OCI-LY7 (cell line): Measurements from ENCODE around the gene HMGCLL1. TPM values are rescaled to one million over a fixed set of nuclear protein-coding genes. Genes with fewer than 3 reads are reported as not detected.

ENCODE experiments used
- BruUV-seq: library from RNA; stranded (reverse); fragments of 400-500 nt; replicated peaks from 2 replicates; lab custom pipeline; 2021; lab: Mats Ljungman, UMichigan
- CTCF ChIA-PET: fragments of 300-600 bp; sonication (Branson Sonifier 250); formaldehyde crosslinking; loops from one replicate; lab custom pipeline; 2022; ENCODE audit warnings: antibody characterized with exemption; ENCODE audit not compliant: unreplicated experiment; lab: Charles Lee
- POLR2A ChIA-PET: fragments of 300-600 bp; sonication (Branson Sonifier 250); formaldehyde crosslinking; loops from one replicate; lab custom pipeline; 2022; ENCODE audit warnings: antibody characterized with exemption; lab: Charles Lee
- DNase-seq: peaks from one replicate; pipeline ENCODE4 v3.0.0-alpha.2; 2015; ENCODE audit warnings: low spot score
- H2AFZ ChIP-seq: fragments of 200-600 bp; sonication (generic), shearing (Covaris generic); 2 replicates; pipeline ENCODE4 v1.6.1; 2014; ENCODE audit warnings: mild to moderate bottlenecking, antibody characterized with exemption, low read length, moderate library complexity
- H3K27ac ChIP-seq: fragments of 200-600 bp; sonication (generic); 2 replicates; pipeline ENCODE4 v1.5.1; 2014; ENCODE audit warnings: mixed run types, low read depth, mild to moderate bottlenecking, moderate library complexity, low read length, inconsistent platforms; ENCODE audit not compliant: poor library complexity, severe bottlenecking
- H3K36me3 ChIP-seq: fragments of 200-600 bp; sonication (generic); 2 replicates; pipeline ENCODE4 v1.6.1; 2014; ENCODE audit warnings: mild to moderate bottlenecking, antibody characterized with exemption, low read length, moderate library complexity, mixed read lengths; ENCODE audit not compliant: insufficient read depth
- H3K4me1 ChIP-seq: fragments of 200-600 bp; sonication (generic); 2 replicates; pipeline ENCODE4 v1.5.1; 2014; ENCODE audit warnings: mild to moderate bottlenecking, low read length; ENCODE audit not compliant: insufficient read depth, poor library complexity, severe bottlenecking
- H3K4me2 ChIP-seq: fragments of 200-600 bp; sonication (generic); 2 replicates; pipeline ENCODE4 v1.6.1; 2014; ENCODE audit warnings: mild to moderate bottlenecking, low read length
- H3K4me3 ChIP-seq: fragments of 200-600 bp; sonication (generic); 2 replicates; pipeline ENCODE4 v1.5.1; 2014; ENCODE audit warnings: mild to moderate bottlenecking, low read depth, low read length; ENCODE audit not compliant: poor library complexity, severe bottlenecking
- H3K79me2 ChIP-seq: fragments of 200-600 bp; sonication (generic); 2 replicates; pipeline ENCODE4 v1.6.1; 2016; ENCODE audit warnings: low read depth, mild to moderate bottlenecking, low read length, moderate library complexity, mixed read lengths; ENCODE audit not compliant: insufficient read depth
- H3K9me2 ChIP-seq: fragments of 200-600 bp; sonication (generic); 2 replicates; pipeline ENCODE4 v1.6.1; 2016; ENCODE audit warnings: mild to moderate bottlenecking, low read length, mixed read lengths; ENCODE audit not compliant: insufficient read depth
- H3K9me3 ChIP-seq: fragments of 200-600 bp; sonication (generic); 2 replicates; pipeline ENCODE4 v1.6.1; 2014; ENCODE audit warnings: mild to moderate bottlenecking, mixed run types, low read length, mixed read lengths
- H4K20me1 ChIP-seq: fragments of 200-600 bp; sonication (generic); 2 replicates; pipeline ENCODE4 v1.6.1; 2014; ENCODE audit warnings: mild to moderate bottlenecking, antibody characterized with exemption, low read length, moderate library complexity, mixed read lengths; ENCODE audit not compliant: insufficient read depth
- EZH2phosphoT487 ChIP-seq: fragments of 200-600 bp; sonication (generic); IDR thresholded peaks from 2 replicates; pipeline ENCODE4 v1.6.1; 2018; ENCODE audit warnings: low read depth, borderline replicate concordance, mild to moderate bottlenecking, mixed run types, antibody characterized with exemption, low read length, moderate library complexity, mixed read lengths
- intact Hi-C: fragments of 100-400 bp; cut with micrococcal nuclease; formaldehyde crosslinking; loops from one replicate; pipeline ENCODE4 v1.10.0; 2022; ENCODE audit not compliant: unreplicated experiment
- total RNA-seq, 2 experiments: library from RNA; depleted of rRNA in 1 of 2; stranded (reverse); fragments of >200 nt in 1 of 2; shearing (Covaris generic) in 1 of 2; gene quantifications; 2 replicates each; pipeline ENCODE4 v1.2.3, GENCODE V29; 2014 to 2022
- TF ChIP-seq, protein P1 (sequence below): fragments of 200-600 bp; sonication (generic); conservative IDR thresholded peaks from 2 replicates; pipeline ENCODE4 v1.5.1; 2014; ENCODE audit warnings: mild to moderate bottlenecking, antibody characterized with exemption, low read length, moderate library complexity, mixed read lengths

Gene HMGCLL1
- total RNA-seq, 2 experiments from 2014 or later, result not detected

DNA sequence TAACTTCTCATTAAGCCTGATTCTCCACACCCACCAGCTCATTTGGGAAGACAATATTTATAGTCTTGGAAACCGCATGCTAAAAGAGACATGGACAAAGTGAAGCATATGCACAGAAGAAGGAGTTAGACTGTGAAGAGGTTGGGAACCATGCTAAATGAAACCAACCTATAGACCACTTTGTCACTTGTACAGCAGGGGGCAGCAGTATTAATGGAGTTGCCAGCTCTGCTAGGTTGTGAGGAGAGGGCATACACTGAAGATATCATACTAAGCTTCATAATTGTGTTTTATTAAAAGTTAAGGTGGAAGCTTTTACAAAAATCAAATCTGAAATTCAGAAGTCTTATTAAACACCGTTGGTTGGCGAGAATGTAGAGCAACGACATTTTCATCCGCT lies 38.3 kb upstream of the HMGCLL1 start:
- Histone ChIP-seq H3K9me3 (no peaks in the 10 kb centered on the region), H3K9me2 (no peaks in the 10 kb centered on the region), H3K4me1 (no peaks in the 10 kb centered on the region), H3K36me3 (no peaks in the 10 kb centered on the region), H3K27ac (no peak overlapping the region), H2AFZ (no peak overlapping the region), H3K79me2 (no peaks in the 10 kb centered on the region), H3K4me3 (no peak overlapping the region), H4K20me1 (no peaks in the 10 kb centered on the region), H3K4me2 (no peak overlapping the region)
- TF ChIP-seq, protein P1, sequence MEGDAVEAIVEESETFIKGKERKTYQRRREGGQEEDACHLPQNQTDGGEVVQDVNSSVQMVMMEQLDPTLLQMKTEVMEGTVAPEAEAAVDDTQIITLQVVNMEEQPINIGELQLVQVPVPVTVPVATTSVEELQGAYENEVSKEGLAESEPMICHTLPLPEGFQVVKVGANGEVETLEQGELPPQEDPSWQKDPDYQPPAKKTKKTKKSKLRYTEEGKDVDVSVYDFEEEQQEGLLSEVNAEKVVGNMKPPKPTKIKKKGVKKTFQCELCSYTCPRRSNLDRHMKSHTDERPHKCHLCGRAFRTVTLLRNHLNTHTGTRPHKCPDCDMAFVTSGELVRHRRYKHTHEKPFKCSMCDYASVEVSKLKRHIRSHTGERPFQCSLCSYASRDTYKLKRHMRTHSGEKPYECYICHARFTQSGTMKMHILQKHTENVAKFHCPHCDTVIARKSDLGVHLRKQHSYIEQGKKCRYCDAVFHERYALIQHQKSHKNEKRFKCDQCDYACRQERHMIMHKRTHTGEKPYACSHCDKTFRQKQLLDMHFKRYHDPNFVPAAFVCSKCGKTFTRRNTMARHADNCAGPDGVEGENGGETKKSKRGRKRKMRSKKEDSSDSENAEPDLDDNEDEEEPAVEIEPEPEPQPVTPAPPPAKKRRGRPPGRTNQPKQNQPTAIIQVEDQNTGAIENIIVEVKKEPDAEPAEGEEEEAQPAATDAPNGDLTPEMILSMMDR, result peak; percentile 72
- TF ChIP-seq EZH2phosphoT487, result no peak
- POLR2A ChIA-PET, result interaction anchor here (1.2 kb wide), 1 partner anchor 20 kb away, joined by 4 read pairs; no protein-coding TSS in a partner anchor
- peak; percentile 5 for DNase-seq
- intact Hi-C loops, result no loop called here
- CTCF ChIA-PET, result no interaction called here
- no TSS peak for BruUV-seq

DNA sequence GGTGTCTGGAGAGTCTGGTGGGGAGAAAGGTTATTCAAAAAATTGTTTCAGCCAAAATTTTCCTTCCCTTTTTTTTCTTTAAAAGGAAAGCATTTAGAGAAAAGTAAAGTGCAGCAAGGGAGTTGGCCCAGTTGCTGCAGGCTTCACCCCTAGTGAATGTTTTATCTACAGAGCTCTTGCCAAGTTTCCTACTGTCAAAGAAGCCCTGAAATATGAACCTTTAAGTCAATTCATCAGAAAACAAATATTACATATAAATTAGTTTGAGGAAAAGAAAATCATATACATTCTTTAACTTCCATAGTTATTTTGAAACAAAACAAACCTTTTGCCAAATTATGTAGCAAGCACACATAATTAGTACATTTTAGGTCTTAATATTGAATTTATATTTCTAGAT lies 25.0 kb upstream of the HMGCLL1 start:
- CTCF ChIA-PET, result no interaction called here

DNA sequence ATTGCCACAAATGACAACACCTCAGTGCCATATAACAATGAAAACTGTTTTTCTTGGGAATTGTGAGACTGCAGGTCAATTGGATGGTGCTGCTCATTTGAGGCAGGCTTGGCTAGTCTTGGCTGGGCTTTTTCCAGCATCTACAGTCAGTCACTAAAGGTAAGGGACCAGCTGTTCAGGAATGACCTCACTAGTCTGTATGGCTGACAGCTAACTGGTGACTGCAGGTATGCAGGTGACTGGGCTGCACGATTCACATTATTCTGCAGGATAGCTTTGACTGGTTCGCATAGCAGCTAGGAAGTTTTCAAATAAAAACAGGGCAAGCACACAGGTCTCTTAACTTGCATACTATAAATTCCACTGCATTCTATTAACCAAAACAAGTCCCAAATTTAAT lies 22.1 kb upstream of the HMGCLL1 start:
- intact Hi-C loops, result no loop called here
- H3K4me1 ChIP-seq, result no peaks in the 10 kb centered on the region
- no peaks in the 10 kb centered on the region for H3K79me2 ChIP-seq
- no peak overlapping the region for H3K27ac ChIP-seq
- TF ChIP-seq, protein P1, result no peak
- TF ChIP-seq EZH2phosphoT487, result no peak
- ChIA-PET POLR2A (no interaction called here), CTCF (no interaction called here)
- no peaks in the 10 kb centered on the region for H3K36me3 ChIP-seq
- no peak overlapping the region for H3K4me2 ChIP-seq
- BruUV-seq, result no TSS peak
- DNase-seq, result no peak
- no peaks in the 10 kb centered on the region for H3K9me2 ChIP-seq
- no peak overlapping the region for H3K4me3 ChIP-seq
- no peak overlapping the region for H2AFZ ChIP-seq
- H3K9me3 ChIP-seq, result no peaks in the 10 kb centered on the region
- H4K20me1 ChIP-seq, result no peaks in the 10 kb centered on the region

More for the DNA sequence above, 25.0 kb upstream of the HMGCLL1 start:
- Histone ChIP-seq H2AFZ (no peak overlapping the region), H3K4me3 (no peak overlapping the region), H3K9me2 (no peaks in the 10 kb centered on the region), H3K36me3 (no peaks in the 10 kb centered on the region), H3K79me2 (no peaks in the 10 kb centered on the region), H3K4me2 (no peak overlapping the region), H4K20me1 (no peaks in the 10 kb centered on the region), H3K4me1 (no peaks in the 10 kb centered on the region), H3K27ac (no peak overlapping the region), H3K9me3 (no peaks in the 10 kb centered on the region)
- intact Hi-C loops, result no loop called here
- POLR2A ChIA-PET, result interaction anchor here (0.9 kb wide), 1 partner anchor 9 kb away, joined by 3 read pairs; no protein-coding TSS in a partner anchor
- no TSS peak for BruUV-seq
- TF ChIP-seq, protein P1, result no peak
- no peak for TF ChIP-seq EZH2phosphoT487
- no peak for DNase-seq
